Right renal cortex interstitium (tissue), 3 donors: ENCODE data around the gene TPPP3. TPM values are rescaled to one million over a fixed set of nuclear protein-coding genes. Genes with fewer than 3 reads are reported as not detected.
"Not testable (repeated sequence)": the region's sequence is repeated elsewhere in the genome, so short reads cannot be mapped to it uniquely, and the experiment has no call there.

Experiments used
- DNase-seq, 3 donors: peaks; one replicate each; pipeline ENCODE4 v3.0.0-alpha.2; 2013; ENCODE audit warnings: low read depth in 3 of 3, low spot score in 2 of 3
- polyA plus RNA-seq, 3 donors: library from polyadenylated mRNA; unstranded; fragments of 120-200 nt; gene quantifications; one replicate each; pipeline ENCODE4 v1.2.1, GENCODE V29; 2013; ENCODE audit not compliant: insufficient read length in 3 of 3

The TPPP3 gene
- polyA plus RNA-seq, 3 donors = 54.6 to 62.9 (median 58.7) TPM

DNA sequence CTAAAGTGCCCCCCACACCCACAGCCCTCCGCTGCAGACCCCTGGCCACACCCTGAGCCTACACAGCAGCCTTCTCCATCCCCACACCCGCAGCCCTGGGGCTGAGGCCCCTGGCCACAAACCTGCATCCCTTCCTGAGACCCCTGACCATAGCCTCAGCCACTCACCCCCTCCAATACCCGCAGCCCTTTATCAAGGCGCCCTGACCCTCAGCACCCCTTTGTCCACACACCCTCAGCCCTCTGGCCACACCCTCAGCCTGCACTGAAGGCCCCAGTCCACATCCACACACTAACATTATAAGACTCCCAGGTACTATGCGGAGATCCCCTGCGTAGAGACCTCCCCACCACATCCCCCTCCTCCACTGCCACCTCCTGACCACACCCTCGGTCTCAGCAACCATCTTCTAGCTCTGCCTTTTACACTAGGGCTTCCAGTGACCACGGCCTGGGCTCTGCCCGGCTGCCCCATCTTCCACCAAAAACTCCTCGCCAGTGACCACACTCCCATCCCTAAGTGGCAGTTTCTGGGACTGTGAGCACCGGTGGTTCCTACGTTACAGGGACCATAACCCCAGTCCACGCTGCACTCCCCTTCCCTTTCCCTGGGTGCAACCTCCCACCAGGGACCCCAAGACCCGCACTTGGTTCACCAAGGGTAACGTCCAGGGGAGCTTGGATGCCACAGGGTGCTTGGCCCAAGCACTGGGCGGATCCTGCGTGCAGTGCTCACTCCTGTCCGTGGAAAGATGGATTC, 818 bp downstream of the TPPP3 start:
- no peak for DNase-seq

- no peak for DNase-seq
Measured at GRCh38 chr16:67391424-67392300, 1.6 kb downstream of the TPPP3 start.

GRCh38 chr16:67390816-67391423, 2.4 kb downstream of the TPPP3 start:
- no peak for DNase-seq

DNA sequence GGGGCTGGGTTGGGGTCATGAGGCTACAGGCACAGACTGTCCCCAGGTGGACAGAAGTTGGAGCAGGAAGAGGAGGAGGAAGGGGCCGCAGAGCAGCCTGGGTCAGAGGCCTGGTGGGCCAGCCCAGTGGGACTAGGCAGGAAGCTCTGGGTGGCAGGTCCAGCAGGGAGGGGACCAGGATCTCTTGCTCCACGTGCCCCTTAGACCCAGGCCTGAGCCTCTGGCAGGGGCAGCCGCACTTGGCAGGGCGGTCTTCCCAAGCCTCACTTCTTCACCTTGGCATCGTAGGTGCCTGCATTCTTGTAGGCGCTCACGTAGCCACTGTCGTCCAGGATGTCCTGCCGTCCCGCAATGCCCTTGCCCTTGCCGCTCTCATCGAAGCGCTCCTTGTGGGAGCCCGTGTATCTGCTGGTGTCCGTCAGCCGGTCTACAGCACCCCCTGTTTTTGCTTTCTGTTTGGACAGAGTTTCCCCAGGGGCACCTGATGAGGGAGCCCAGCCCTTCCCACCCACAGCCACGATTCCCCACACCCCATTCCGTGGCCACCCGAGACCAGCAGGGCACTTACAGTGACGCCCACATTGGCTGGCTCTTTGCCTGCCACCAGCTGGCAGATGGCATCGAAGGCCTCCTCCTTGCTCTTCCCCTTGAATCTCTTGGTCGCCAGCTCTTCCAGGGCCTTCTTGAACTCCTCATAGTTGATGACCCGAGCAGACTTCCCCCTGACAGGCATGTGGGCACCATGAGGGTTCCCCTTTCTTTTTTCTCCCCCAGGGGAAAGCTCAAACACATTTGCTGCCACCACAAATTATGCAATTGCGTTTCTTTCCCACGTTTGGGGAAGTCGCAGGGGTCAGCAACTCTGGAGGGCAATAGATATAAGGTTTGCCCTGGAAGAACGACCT, 3.1 kb downstream of the TPPP3 start:
- no peak for DNase-seq

- no peak for DNase-seq
Measured at GRCh38 chr16:67388591-67388990, 4.7 kb downstream of the TPPP3 start.

DNA sequence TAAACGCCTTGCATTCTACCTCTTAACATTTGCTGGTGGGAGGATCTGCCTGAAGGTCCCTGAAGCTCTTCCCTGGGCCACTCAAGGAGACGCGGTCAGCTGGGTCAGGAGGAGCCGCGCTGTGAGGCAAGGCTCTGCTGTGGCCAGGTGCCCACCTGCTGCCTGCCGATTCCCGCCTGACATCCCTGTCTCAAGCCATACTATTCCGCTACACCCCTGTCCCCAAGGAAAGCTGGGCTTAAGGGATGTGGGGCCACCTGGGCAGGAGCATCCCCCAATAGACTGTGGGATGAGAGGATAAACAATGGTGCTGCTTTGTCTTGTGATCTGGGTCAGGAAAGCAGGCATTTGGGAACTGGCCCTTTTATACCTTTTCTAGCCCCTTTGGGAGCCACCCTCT, 5.1 kb downstream of the TPPP3 start:
- no peak for DNase-seq

DNA sequence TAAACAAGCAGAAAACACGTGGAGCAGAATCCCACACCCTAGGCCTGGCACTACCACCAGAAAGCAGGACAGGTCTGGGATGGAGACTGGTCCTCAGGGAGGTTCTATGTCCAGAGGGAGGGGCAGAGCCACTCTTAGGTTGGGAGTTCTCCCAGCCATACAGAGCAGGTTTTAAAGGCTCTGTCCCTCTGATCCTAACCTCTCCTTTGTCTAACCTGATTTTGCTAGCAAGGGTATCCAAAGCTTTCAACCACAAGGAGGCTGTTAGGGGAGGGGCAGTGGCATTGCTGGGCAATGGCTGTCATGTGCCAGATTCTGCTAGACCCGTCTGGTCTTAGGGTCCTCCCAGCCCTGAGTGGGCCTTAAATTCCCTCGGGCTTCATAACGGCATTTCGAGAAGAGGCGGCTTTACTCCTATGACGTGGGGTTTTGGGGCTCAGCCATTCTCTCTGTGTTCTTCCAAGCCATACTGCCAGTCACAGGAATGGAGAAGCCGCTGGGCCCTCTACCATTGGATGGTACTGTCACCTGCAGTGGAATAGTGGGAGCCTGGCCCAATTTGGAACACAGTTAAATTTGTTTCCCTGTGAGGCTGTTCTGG, 5.7 kb downstream of the TPPP3 start:
- DNase-seq = no peak

DNA sequence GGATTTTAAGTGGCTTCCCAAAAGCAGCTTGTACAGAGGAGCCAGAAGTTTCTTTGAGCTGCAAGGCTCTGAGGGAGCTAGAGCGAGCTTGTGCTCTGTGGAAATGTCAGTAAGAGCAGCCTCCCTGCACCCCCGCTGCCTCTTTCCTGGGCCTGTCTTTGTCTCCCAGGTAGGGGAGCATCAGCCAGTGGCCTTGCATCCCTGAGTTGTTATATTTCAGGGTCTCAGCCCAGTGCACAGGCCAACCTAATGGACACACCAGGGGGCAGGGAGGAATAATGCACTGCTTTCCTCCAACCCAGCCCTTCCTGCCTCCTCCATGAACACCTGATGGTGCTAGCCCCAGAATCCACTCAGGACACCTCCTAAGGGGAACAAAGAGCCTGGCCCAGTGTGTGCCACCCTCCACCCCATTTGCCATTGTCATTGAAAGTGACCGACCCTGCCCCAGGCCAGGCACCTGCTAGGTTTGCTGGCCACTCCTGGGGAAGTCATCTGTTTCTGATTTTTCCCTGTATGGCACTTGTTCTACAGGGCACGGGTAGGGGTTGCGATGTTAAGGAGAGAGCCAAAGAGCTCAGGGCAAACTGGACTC, 6.3 kb downstream of the TPPP3 start:
- DNase-seq = no peak

GRCh38 chr16:67384778-67385510, 8.4 kb downstream of the TPPP3 start:
- DNase-seq = no peak

- no peak for DNase-seq
Measured at GRCh38 chr16:67383284-67383683, 10.0 kb downstream of the TPPP3 start.

- no peak for DNase-seq
Measured at GRCh38 chr16:67378642-67379041, 14.7 kb downstream of the TPPP3 start.

DNA sequence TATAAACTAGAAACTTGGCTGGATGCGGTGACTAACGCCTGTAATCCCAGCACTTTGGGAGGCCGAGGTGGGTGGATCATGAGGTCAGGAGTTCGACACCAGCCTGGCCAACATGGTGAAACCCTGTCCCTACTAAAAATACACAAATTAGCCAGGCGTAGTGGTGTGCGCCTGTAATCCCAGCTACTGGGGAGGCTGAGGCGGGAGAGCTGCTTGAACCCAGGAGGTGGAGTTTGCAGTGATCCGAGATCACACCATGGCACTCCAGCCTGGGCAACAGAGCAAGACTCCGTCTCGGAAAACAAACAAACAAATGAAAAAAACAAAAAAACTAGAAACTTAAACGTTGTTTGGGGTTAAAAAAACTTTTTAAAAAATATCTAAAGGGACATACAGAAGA, 17.3 kb downstream of the TPPP3 start:
- not testable (repeated sequence) for DNase-seq

DNA sequence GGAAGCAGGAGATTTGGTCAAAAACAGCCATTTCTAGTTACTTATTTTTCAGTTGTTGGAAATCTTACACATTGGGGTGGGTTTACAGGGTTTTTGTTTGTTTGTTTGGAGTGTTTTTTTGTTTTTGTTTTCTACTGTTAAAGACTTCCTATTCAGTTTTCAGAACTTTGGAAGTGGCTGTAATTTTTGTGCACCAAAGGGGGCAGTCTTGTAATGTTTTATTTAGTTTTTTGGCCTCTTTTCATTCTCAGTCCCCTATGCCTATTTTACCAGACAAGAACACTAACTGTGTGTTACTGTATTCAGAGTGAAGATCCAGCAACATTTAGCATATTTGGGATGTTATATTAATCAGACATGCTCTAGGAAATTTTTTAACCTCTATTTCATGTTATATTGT, 20.6 kb downstream of the TPPP3 start:
- no peak for DNase-seq

- DNase-seq = no peak
Measured at GRCh38 chr16:67370661-67371060, 22.6 kb downstream of the TPPP3 start.

DNA sequence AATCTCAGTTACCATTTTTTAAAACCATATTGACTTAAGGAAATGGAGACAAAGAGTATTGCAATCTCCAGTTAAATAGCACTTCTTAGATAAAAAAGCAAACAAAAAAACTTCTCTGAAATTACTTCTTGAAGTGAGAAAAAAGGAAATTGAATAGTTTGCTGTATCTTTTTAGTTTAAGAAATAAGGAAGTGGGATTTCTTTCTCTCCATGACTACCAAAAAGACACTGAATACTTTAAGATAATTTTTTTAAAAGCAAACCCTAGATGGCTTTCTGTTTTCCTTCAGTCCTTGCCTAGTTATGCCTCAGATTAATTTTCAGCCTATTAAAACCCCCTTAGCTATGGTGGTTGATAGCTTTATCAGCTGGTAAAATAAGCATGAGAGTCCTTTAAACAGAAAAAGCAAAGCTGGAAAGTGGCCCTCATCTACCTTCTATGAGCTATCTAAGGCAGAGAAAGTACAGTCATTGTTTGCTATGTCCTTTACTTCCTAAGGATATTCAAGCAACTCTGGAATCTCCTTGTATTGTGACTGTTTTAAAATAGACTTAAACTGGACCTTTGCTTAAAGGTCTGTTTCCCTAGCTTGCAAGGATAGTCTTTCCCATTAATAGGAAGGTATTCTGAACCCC, 28.6 kb downstream of the TPPP3 start:
- DNase-seq = no peak

- no peak for DNase-seq
Measured at GRCh38 chr16:67361038-67361437, 32.3 kb downstream of the TPPP3 start.

GRCh38 chr16:67359540-67360269, 33.6 kb downstream of the TPPP3 start:
- not testable (repeated sequence) for DNase-seq

- no peak for DNase-seq
Measured at GRCh38 chr16:67357561-67357960, 35.7 kb downstream of the TPPP3 start.
